GM12872 (cell line): ENCODE data around the gene OTUD7B.

Experiments
- TF ChIP-seq, protein P1 (sequence below): IDR thresholded peaks from 3 replicates; pipeline ENCODE4 v1.5.1; 2011; ENCODE audit warnings: low read depth, mild to moderate bottlenecking, low read length, moderate library complexity; ENCODE audit not compliant: insufficient read depth

Gene OTUD7B

DNA sequence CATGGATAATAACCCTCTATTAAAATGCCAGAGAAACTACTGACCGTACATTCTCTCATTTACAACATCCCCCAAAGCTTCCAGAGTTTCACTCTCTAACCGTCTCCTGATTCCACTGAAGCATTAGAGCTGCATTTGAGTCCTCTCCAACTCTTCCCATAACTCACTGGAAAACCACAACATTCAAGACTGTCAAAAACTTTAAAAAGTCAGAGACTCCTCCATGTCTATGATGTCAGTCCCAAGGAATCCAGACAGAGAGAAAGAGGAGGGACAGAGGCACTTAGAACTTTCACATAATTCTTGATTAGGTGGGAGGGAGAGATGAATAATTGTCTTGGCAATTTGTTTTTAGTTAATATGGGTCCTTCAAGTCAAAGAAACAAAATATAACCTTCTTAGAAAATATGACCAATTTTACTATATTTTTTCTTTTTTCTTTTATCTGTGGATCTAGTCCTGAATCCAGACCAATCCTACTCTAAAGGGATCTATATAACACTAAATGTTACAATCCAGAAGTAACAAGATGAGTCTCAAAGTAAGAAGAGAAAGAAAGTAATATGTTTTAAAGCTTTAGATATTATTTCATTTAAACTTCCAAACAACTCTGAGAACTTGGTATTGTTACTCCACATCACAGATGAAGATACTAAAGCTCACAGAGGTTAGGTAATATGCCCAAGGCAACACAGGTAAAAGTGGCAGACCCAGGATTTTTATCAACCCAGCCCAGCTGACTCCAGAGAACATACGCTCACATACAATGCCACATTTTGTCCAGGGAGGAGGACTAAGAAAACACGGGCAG, 23.8 kb downstream of the OTUD7B start:
- TF ChIP-seq, protein P1, sequence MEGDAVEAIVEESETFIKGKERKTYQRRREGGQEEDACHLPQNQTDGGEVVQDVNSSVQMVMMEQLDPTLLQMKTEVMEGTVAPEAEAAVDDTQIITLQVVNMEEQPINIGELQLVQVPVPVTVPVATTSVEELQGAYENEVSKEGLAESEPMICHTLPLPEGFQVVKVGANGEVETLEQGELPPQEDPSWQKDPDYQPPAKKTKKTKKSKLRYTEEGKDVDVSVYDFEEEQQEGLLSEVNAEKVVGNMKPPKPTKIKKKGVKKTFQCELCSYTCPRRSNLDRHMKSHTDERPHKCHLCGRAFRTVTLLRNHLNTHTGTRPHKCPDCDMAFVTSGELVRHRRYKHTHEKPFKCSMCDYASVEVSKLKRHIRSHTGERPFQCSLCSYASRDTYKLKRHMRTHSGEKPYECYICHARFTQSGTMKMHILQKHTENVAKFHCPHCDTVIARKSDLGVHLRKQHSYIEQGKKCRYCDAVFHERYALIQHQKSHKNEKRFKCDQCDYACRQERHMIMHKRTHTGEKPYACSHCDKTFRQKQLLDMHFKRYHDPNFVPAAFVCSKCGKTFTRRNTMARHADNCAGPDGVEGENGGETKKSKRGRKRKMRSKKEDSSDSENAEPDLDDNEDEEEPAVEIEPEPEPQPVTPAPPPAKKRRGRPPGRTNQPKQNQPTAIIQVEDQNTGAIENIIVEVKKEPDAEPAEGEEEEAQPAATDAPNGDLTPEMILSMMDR = no peak

- TF ChIP-seq, protein P1 = no peak
These were observed 30.5 kb downstream of the OTUD7B start for GRCh38 chr1:149979972-149980540.

GRCh38 chr1:149979245-149979971, 31.1 kb downstream of the OTUD7B start:
- TF ChIP-seq, protein P1 = no peak

GRCh38 chr1:149978547-149979023, 31.9 kb downstream of the OTUD7B start:
- TF ChIP-seq, protein P1 = no peak

GRCh38 chr1:149977345-149977744, 33.2 kb downstream of the OTUD7B start:
- TF ChIP-seq, protein P1 = no peak

- TF ChIP-seq, protein P1 = no peak
These were observed 38.0 kb downstream of the OTUD7B start for GRCh38 chr1:149972547-149972946.

GRCh38 chr1:149967646-149968045, 42.9 kb downstream of the OTUD7B start:
- TF ChIP-seq, protein P1 = no peak
